ENCODE data around the gene KRTAP10-10.

DNA sequence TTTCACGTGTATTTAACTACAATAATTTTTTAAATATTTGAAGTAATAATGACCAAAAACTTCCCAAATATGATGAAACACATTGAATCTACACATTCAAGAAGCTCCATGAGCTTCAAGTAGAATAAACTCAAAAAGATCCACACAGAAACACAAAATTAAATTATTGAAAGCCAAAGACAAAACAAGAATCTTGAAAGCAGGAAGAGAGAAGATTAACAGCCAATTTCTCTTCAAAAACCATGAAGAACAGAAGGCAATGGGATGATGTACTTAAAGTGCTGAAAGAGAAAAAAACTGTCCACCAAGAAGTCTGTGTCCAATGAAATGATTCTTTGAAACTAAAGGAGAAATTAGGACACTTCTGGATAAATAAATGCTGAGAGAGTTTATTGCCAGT lies 5.1 kb upstream of the KRTAP10-10 start:
- TF ChIP-seq, protein P1, sequence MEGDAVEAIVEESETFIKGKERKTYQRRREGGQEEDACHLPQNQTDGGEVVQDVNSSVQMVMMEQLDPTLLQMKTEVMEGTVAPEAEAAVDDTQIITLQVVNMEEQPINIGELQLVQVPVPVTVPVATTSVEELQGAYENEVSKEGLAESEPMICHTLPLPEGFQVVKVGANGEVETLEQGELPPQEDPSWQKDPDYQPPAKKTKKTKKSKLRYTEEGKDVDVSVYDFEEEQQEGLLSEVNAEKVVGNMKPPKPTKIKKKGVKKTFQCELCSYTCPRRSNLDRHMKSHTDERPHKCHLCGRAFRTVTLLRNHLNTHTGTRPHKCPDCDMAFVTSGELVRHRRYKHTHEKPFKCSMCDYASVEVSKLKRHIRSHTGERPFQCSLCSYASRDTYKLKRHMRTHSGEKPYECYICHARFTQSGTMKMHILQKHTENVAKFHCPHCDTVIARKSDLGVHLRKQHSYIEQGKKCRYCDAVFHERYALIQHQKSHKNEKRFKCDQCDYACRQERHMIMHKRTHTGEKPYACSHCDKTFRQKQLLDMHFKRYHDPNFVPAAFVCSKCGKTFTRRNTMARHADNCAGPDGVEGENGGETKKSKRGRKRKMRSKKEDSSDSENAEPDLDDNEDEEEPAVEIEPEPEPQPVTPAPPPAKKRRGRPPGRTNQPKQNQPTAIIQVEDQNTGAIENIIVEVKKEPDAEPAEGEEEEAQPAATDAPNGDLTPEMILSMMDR (IDR thresholded peaks at IDR 0.05): no peak
- TF ChIP-seq POLR2A (IDR thresholded peaks at IDR 0.05): no peak

Measured in body of pancreas (tissue), 4 donors.